Measurements from ENCODE around the gene FXYD6.
A peak's percentile ranks its signal among the peaks of the same experiment; 100 is the strongest.

Gene FXYD6

DNA sequence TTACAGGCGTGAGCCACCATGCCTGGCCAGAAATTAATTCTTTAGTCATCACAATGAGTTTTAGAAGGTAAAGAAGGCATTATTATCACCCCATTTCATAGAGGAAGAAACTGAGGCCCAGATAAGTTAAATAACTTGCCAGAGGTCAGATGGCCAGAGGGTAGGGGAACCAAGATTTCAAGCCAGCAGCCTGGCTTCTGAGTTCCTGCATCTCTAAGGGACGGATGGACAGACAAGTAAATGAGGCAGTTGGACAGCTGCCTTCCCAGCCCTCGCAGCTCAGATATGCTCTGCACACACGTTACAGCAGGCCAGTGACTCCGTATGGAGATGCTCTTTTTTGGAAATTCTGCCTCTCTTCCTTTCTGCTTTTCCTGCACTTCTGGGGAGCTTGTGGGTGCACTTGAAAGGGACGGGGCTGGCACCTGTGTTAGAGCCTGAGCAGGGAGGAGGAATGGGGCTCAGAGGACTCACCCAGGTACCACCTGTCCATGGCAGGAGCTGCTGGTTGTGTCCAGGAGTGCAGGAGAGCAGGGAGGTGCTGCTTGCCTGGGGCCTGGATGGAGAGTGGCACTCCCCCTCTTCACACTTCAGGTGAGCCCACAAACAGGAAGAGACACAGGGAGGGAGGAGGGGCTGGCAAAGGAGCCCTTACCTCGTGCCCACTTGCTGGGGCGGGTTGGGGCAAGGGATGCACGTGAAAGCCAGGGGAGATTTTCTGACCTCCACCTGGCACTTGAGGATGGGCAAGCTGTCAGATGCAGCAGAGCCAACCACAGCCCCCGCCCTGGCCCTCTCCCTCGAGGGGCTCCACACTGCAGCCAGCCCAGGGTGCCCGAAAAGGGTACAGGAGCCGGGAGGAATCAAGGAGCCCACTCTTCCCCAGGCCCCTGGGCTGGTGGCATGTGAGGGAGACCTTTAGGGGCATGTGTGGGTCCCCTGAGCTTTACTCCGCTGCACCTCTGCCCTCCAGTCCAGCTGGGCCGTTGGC lies 48.6 kb downstream of the FXYD6 start:
- no peak for DNase-seq

DNA sequence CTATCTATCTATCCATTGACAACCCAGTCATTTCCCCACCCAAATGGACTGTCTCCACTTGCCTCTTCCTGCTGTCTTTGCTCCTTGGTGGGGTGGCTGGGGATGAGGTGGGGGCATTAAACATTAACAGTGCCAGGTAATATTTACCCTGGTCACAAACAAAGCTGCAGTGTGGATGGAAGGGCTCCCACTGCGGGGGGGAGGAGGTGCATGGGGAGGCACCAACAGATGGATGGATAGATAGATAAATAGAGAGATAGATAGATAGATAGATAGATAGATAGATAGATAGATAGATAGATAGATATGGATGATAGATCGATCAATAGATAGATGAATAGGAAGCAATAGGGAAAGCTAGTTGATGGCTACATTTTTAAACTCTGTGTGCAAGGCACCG lies 49.6 kb downstream of the FXYD6 start:
- DNase-seq, result no peak

DNA sequence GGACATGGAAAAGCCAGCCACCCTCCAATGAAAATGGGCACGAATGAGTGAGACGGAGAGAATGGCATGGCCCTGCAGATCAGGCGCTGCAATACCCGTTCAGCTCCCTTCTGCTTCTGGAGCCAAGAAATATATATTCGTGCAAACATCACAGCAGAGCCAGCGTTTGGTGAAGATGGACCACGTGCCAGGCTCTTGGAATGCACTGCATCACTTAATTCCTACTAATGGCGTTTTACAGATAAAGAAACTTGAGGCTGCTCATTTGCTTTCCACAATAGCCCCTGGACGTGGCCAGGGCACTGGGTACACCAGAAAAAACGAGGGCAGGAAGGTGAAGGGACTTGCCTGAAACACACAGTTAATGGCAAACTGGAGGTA lies 50.3 kb downstream of the FXYD6 start:
- no peak for DNase-seq

DNA sequence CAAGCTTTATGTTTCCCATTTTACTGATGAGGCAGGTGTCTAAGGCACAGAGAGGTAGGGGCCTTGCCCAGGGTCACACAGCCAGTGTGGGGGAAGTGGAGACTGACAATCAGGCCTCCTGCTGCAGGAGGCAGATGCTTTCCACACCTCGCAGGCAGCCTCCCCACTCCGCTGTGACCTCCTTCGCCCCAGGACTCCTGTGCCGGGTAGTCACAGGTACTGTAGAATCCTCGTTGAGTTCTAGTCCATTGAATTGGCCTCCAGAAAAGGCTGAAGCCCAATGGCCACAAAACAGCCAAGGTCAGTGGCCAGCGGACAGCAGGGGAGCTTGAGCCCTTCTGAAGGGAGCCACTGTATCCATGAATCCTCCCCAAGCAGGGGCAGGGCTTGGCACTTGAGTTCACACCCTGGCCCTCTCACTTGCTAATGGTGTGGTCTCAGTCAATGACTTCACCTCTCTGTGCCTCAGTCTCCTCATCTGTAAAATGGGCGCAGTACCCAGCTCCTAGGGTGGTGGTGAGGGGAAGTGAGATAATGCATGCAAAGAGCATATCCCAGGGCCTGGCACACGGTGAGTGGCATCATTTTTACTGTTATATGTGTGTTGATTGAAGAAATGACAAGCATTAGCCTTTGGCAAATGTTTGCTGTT lies 50.8 kb downstream of the FXYD6 start:
- DNase-seq, result no peak

DNA sequence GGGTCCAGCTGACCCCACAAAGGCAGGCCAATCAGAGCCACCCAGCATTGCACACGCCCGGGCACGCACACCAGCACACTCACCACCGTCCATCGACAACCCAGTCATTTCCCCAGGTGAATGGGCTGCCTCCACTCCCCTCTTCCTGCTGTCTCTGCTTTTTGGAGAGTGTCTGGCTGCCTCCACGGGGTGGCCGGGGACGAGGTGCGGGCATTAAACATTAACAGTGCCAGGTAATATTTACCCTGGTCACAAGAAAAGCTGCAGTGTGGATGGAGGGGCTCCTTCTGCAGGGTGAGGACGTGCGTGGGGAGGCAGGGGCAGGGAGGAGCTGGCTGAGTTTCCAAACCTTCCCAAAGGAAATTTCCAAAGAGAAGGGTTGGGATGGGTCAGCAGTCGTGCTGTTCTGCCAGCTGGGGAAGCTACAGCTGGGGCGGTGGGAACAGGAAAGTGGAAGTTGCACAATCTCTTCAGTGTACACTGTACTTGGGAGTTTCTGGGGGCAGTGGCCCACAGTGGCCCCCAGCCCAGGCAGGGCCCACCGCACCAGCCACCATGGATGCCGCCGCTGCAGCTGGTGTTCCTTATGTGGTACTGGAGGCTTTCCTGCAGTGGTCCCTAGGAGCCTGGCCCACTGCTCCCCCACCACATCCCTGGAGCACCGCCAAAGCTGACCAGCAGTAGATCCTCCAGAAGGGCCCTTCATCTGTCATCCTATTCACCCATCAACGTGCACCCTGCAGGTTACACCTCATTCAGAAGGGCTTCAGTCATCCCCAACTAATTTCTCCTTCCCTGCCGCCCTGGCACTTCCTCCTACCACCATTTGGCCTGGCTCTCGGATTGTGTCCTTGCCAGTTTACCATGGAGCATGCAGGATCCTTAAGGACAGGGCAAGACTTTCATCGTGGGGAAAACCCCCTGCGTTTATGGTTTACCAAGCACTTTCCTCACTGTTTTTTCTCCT lies 51.6 kb downstream of the FXYD6 start, which contains the start of gene FXYD2:
FXYD2 (minus strand) TSS at position 174 of the 967 bp plus-strand sequence; CDS start at position 108, 66 bp downstream.
- DNase-seq, result peak; percentile 52

DNA sequence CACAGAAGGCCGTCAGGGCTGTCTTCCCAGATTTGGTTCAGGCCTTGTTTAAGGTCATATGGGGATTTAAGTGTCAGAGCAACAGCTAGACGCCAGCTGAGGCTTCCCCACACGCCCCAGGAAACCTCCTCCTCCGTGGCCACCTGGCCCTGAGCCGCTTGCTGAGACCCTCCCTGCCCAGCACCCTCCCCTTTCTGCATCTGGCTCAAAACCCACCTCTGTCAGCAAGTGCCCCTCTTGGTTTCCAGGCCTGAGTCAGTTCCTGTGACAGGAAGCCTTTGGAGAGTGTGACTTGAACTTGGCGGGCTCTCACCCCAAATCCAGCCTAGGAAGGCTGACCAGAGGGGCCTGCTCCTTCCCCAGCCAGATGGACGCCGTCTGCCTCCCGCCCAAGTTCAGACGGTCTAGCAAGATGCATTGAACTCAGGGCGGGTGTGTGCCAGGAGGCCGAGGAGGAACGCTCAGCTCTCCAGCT lies 52.5 kb downstream of the FXYD6 start:
- no peak for DNase-seq

DNA sequence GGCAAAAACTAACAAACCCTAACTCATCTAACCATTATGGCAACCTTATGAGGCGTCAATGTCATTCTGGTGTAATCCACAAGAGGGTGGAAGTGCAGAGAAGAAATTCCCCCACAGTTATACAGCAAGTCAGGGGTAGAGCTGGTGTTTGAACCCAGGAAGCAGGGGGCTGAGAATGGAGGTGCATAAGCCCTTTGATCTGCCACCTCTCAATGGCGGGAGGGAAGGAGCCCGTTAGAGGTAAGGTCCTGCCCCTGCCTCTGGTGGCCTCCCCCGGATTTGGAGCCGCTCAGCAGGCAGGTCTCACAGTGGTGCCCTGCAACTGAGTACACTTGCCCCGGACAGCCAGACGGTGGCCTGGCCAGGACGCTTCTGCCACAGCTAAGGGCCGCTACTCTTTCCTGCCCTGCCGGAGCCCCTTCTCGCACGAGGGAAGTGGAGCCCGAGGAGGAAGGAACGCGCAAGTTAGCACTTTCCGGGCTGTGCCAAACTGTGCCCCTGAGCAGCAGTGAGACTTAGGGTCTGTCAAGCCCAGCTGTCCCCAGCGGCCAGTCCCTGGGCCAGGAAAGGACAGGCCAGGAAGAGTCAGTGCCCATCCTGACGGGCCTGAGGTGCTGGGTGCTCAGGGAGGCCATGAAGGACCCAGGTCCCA lies 53.0 kb downstream of the FXYD6 start:
- DNase-seq, result no peak

DNA sequence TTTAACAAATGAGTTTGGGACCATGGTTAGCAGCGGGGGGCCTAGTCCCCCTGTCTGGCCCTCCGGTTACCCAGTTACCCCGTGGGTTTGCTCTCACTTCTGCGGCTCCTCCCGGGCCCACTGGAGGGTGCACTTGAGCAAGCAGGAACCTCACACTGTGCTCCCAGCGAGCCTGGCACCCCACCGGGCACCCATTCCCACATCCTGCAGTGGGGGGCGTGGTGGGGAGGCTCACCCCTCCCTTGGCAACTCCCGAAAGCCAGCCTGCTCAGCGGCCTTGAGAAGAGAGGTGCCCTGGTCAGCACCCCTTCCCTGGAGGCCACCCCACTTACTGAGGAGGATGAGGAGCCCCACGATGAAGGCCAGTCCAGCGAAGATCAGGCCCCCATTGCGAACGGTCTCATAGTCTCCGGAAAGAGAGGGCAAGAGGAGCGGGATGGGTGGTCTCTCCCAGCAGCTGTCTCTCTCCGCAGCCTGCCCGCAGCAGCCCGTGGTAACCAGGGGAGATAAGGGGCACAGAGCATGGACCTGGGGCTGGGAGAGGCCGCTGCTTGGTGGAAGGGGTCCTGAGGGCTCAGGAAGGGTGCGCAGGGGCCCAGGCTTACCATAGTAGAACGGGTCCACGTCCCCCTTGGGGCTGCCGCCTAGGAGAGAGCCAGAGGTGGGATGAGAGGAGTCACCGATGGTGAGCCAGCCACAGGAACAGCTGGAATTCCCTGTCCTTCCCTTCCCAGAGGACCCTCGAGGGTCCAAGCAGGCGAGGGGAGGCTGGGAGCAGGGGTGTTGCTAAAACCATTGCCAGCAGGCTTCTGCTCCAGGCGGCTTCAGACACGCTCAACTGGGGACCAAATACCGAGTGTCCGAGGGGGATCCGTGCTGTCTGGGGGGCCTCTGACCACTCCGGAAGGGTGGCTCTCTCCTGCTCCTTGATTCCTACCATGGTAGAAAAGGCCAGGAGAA lies 54.1 kb downstream of the FXYD6 start:
- DNase-seq, result no peak

DNA sequence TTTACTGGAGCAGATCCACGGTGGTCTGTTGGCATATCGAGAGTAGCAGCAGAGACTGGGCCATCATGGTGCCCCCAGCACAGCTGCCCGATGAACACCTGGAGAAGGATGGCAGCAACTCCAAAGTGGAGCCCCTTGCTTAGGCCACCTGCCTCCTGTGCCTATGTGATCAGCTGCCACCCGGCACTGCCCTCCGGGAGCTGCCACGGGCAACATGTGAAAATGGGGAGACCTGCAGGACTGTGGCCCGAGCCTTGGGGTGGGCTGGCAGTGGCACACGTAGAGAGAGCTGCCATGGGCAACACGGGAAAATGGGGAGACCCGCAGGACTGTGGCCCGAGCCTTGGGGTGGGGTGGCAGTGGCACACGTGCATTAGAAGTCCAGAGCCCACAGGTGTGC lies 55.0 kb downstream of the FXYD6 start:
- DNase-seq, result no peak

DNA sequence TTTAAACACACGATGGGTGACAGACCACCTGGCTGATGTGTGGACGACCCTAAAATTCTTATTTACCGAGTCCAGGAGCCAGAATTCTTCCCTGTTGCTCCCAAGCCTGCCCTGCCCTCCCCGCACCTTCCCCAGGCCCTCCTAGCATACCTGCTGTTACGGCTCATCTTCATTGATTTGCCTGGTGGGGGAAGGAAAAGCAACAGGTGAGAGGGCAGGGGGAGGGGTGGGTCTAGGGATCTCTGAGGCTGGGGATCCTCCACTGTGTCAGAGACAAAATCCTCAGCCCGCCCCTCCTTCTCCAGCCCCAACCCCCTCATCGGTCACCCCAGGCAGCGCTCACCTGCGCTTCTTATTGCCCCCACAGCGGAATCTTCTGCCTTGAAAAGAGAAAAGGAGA lies 55.9 kb downstream of the FXYD6 start:
- DNase-seq, result no peak

DNA sequence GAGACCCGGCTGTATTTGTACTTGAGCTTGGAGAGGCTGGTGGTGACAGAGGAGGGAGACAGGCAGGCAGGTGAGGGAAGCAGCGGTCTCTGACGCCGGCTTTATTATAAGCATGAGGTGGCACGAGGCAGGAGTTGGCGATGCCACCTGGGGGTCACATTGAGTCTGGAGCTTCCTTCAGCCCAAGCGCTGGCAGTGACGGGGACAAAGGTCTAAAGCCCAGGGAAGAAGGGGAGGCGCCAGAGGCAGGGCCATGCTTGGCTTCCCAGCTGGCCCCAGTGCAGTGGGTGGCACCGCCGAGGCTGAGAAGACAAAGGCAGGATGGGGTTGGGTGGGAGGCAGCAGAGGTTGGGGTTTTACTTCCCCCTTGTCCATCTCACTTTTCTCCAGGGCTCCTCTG lies 56.4 kb downstream of the FXYD6 start:
- peak; percentile 78 for DNase-seq

DNA sequence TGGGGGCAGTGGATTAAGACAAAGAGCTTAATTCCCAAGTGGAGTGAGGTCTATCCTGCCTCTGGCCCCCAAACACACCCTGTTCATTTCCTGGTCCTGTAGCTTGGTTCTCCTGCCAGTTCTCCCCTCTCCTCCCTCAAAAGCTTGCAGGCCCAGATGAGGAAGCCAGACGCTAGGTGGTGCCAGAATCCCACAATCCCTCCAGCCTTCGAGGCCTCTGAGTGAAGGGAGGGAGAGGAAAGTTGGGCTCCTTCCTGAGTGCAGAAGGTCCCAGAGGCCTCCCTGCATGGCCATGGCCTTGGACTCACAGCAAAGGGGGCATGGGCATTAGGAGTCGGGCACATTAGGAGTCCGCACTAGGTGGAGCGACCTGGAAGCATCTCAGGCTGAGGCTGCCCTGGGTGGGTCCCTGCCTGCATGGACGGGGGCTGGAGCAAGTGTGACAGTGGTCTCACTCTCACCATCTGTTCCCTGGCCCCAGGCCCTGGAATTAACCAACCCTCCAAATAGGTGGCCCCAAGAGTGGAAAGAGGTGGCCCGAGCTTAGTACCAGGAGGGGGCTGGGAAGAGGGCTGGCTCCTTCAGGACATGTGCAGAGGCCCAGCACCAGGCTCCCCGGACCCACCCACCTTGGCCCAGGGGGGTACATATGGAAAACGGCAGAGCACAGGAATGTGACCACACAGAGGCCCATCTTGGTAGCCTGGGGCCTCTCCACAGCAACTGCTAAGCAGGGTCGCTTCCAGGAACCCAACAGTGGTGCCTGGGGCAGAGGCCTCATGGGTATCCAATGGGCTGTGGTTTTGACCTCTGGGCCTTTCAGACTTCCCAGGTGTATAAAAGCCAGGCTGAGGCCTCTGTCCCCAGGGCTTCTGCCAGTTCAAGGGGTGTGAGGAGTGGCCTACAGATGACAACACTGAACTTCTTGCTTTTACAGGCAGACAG lies 57.1 kb downstream of the FXYD6 start:
- peak; percentile 64 for DNase-seq

DNA sequence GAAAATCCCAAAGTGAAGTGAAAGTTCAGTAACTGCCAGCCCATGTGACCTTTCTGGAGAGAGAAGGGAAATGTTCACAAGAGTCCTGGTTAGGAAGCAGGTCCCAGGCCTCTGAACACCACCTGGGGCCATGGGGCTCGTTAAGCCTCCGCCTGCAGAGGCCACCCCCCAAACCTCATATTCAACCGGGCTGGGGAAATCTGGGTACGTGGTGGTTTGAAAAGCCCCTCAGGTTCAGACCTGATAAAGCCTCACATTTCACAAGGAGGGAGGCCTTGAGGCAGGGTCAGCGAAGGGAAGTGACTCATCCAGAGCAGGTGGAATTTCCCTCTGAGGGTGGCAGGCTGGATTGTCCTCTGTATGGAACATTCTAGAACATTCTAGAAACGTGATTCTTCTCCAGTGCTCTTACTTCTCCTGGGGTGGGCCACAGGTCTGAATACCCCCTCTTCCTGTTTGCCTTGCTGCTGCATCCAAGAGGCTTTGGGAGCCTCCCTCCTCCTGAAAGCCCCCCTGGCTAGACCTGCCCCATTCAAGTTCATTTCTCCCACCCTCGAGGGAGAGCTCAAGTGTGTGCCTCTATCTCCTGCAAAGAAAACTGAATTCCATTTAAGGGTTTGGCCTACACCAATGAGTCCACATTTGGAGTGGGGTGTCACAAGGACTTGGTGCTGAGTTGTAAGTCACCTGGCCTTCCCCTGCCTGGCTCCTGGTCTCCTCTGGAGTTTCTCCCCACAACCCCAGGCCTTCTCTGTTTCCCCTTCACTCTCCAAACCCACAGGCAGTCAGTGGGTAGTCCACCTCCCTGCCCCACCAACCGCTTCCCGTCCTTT lies 58.2 kb downstream of the FXYD6 start:
- DNase-seq, result no peak

DNA sequence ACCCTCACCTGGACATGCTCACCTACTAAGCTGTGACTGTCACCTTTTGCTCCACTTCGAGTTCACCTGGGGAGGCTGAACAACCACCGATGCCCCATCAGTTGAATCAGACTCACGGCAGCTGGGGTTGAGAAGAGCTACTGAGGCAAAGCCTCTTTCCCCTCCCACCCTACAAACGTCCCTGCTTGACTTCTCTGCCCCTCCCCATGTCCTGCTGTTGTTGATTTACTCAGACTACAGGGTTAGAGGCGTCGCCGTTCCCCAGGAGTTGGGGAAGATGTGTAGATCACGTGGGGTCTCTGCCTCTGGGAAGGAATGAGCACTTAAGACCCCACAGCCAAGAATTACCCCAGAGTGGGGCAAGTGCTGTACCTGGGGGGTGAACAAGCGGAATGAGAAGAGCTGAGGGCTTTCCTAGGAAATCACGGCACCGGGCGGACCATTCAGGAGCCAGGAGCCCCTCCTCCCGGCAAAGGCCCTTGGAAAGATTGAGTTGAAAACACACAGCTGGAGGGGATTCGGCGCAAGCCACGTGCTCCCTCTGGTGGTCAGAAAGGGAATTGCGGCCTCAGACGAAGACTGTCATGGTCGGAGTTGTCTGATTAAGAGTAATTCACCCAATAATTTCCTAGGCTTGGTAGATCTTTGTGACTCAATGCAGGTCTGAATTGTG lies 59.0 kb downstream of the FXYD6 start:
- peak; percentile 70 for DNase-seq

DNA sequence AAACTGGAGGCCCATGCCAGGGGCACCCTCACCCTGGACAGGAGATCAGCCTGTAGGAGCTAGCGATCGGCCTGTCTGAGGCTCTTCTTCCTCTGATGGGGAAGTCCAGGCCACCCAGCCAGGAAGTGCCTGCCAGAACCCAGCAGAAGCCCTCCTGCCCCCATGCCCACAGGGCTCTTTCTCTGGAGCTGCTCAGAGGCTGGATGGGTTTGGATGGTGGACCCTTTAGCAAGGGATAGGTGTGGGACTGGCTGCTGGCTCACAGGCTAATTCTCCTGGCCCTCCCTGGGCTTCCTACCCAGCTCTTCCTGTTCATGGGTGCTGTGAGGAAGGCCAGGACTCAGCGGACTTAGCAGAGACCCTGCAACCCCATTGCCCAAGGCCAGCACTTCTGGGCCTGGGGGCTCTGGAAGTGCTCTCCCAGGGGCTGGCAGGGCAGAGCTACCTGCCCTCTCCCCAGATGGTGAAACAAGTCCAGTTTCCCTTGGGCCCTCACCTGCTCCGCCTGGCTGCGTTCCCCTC lies 59.6 kb downstream of the FXYD6 start:
- no peak for DNase-seq

DNA sequence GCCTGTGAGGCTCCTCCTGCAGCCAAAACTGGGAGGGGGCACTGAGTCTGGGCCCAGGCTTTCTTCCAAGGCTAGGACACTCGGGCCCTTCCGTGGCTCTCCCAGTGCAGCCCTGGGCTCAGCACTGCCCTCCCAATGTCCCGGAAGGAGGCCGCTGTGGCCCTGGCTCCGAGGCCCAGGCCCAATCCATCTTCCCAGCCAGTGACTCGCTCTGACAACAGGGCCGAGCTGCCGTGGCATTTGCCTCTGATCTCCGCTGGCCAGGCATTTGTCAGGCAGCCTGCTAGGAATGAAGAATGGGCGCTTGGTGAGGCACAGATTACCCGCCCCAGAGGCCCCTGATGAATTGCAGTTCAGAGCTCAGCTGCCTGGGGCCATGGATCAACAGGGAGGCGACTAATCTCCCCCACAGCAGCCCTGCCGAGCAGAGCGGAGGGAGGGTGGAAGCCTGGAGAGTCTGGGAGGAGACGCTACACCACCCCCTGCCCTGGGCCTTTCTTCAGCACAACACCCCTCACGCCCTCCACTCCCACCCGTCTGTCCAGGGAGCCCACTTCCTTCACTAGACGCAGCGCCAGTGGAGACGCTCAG lies 60.2 kb downstream of the FXYD6 start:
- no peak for DNase-seq

DNA sequence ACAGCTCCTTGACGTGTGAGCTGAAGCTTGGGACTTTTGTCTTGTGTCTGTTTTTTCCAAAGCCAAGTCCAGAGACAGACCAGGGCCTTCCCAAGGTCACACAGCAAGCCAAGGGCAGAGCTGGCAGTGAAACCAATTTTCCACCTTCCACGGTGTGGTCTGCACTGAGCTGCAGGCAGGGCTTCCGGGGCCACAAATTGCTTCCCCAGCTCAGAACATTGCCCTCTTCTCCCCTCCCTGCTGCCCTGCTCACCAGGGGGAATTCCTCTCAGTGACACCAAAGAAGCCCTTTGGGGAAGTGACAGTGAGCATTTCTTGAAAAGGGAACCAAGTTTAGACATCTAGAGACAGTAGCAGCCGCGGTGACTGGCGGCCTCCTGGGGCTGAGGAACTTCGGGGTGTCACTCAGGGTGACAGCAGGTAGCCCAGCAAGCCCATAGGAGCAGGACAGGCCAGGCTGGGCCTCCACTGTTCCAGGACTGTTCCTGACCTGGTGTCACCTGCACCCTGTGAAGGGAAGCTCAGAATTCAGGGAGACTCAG lies 61.1 kb downstream of the FXYD6 start:
- no peak for DNase-seq

Measured in NCI-H2029 treated with DMSO at 0.1 percent for 48 hours (cell line).